Loucy (cell line): ENCODE data around the gene PBXIP1.

Experiments
- EZH2phosphoT487 ChIP-seq: fragments of 200-600 bp; IDR thresholded peaks from 2 replicates; pipeline ENCODE4 v1.6.1; 2018; ENCODE audit warnings: antibody characterized with exemption, mild to moderate bottlenecking, moderate library complexity, borderline replicate concordance
- TF ChIP-seq, protein P1 (sequence below): fragments of 200-600 bp; sonication (generic); conservative IDR thresholded peaks from 2 replicates; pipeline ENCODE4 v1.5.1; 2014; ENCODE audit warnings: mild to moderate bottlenecking, antibody characterized with exemption, low read length

DNA sequence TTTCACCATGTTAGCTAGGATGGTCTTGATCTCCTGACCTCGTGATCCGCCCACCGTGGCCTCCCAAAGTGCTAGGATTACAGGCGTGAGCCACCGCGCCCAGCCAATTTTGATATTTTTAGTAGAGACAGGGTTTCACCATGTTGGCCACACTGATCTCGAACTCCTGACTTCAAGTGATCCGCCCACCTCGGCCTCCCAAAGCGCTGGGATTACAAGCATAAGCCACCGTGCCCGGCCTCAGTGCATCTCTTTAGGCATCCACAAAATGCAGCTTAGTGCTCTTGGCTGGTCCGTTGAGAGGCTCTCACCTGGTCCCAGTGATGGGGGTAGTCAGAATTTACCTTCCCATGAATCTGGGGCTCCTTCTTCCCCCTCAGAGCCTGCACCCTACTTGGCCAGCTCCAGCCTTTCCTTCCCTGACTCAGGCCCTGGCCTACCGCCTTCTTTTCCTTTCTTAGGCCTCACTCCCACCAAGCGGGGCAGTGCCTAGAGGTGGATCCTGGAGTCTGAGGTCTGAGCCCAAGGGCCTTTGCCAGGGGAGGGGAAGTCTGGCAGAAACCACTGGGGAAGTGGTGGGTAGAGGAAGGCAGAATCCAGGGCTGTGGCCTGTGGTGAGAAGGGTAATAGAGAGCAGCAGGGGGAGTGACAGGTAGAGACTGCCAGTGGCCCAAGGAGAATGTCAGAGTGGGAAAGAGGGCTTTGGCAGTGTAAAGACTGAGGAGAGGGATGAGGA lies 41.2 kb upstream of the PBXIP1 start:
- TF ChIP-seq, protein P1, sequence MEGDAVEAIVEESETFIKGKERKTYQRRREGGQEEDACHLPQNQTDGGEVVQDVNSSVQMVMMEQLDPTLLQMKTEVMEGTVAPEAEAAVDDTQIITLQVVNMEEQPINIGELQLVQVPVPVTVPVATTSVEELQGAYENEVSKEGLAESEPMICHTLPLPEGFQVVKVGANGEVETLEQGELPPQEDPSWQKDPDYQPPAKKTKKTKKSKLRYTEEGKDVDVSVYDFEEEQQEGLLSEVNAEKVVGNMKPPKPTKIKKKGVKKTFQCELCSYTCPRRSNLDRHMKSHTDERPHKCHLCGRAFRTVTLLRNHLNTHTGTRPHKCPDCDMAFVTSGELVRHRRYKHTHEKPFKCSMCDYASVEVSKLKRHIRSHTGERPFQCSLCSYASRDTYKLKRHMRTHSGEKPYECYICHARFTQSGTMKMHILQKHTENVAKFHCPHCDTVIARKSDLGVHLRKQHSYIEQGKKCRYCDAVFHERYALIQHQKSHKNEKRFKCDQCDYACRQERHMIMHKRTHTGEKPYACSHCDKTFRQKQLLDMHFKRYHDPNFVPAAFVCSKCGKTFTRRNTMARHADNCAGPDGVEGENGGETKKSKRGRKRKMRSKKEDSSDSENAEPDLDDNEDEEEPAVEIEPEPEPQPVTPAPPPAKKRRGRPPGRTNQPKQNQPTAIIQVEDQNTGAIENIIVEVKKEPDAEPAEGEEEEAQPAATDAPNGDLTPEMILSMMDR, result no peak
- no peak for TF ChIP-seq EZH2phosphoT487
